Sigmoid colon (tissue), 4 donors: ENCODE data around the gene POU2AF2.

Source experiments
- CTCF ChIP-seq, 4 experiments: fragments of 450-650 bp in 3 of 4; fragments of 200-600 bp in 1 of 4; IDR thresholded peaks; one replicate each; pipeline ENCODE4 v1.5.1; 2016 to 2019; ENCODE audit warnings: antibody characterized with exemption in 4 of 4, mild to moderate bottlenecking in 3 of 4, moderate library complexity in 2 of 4
- EP300 ChIP-seq, 4 donors: sonication (generic); formaldehyde crosslinking; IDR thresholded peaks; one replicate each; pipeline ENCODE4 v1.6.1; 2017; ENCODE audit warnings: antibody characterized with exemption in 4 of 4
- POLR2A ChIP-seq, 2 donors: fragments of 450-650 bp; IDR thresholded peaks; one replicate each; pipeline ENCODE4 v1.6.1; 2016; ENCODE audit warnings: antibody characterized with exemption in 2 of 2, mild to moderate bottlenecking in 2 of 2, moderate library complexity in 2 of 2

DNA sequence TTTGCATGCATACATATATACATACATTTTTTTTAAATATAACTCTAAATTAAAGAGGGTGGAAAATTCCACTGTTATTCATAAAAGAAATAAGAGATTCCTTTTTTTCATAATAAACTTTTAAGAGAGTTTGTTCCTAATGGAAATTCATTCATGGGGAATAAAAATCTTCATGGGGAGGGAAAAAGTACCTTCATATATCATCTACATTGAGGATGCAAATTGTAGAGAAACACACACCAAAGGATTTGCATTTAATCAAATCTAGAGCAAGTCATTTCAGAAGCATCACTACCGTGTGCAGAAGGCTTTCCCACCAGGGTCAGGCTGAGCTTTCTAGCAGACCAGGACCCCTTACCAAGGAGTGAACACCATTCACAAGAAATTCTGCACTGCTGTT, at the start of gene POU2AF2:
- TF ChIP-seq CTCF (IDR thresholded peaks at IDR 0.05) (no peak), POLR2A (IDR thresholded peaks at IDR 0.05) (no peak), EP300 (IDR thresholded peaks at IDR 0.05) (no peak)
